Measurements from ENCODE around the gene TTLL11. TPM values are rescaled to one million over a fixed set of nuclear protein-coding genes. Genes with fewer than 3 reads are reported as not detected.

Gene TTLL11
- total RNA-seq, 4 donors from 2014 or later = 3.0 to 9.9 (median 7.4) TPM

DNA sequence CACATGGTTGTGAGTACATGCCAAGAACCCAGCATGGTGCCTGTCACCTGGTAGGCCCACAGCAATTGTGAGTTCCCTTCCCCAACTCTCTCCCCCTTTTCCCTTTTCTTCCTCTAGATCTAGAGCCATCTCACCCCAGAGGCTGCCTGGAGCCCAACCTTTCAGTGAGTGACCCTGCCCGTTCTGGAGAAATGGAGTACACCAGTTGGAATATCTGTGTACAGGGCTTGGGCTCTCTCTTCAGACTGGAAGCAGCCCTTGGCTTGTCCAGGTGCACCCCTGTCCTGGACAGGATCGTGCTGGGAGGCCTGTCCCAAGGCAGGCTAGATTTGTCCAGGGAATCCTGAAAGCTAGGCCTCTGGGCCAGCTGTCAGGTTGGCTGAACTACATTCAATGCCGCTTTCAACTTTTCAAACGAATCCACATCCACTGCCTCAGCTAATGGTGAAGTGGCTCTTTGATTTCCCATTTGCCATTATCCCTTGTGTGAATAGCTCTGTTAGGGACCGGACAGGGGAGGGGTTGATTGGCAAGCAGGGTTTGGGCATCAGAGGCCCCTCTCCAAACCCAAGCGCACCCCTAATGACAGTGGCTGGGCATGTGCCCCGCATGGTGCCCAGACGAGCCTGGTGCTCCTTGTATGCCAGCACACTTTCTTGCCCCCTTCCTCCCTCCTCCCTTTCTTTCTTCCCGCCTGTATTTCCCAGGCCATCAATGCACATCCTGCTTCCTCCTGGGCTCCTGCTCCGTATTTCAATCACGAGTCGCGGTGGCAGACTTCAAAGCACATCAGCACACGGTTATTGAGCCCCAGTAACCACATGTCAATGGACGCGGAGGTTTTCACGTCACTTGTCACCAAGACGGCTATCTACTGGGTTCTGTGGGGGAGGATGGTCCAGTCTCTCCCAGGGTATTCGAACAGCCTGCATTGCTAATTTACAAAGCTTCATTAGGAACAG, 230.5 kb downstream of the TTLL11 start:
- H3K27ac ChIP-seq = no peak overlapping the region
- no peaks in the 10 kb centered on the region for H3K4me1 ChIP-seq
- DNase-seq = peak in 1 of 3 donors; percentile 6
- no peak overlapping the region for H3K4me3 ChIP-seq
- no peaks in the 10 kb centered on the region for H3K27me3 ChIP-seq
- TF ChIP-seq POLR2A (IDR thresholded peaks at IDR 0.05) (no peak), CTCF (IDR thresholded peaks at IDR 0.05) (no peak)
- no peaks in the 10 kb centered on the region for H3K36me3 ChIP-seq
- no peaks in the 10 kb centered on the region for H3K9me3 ChIP-seq

DNA sequence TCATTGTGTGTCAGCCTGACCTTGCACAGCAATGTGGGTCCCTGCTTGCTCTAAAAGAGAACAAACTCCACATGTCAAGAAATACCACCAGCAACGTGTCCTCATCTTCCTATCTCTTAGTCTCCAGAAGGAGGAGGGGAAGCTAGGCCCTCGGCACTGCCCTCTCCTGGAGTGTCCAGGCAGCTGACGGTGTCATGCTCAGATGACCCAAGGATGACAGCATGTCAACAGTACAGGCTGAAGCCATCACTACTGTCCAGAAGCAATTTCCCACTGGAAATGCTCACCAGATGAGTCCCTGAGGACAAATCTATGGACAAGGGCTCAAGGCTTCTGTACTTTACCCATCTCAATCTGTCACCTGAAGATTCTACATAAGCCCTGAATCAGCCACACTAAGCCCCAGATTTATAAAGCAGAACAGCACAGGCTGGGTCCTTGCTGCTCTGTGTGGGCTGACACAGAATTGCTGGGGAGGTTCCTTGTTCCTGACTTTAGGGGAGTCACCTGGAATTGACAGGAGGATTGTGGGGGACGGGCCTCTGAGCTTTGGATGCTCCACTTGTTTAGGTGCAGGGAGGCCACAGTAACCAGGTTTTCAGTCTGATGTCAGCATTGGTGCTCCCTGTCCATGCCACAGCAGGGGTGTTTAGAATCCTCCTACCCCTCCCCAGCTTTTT, 231.5 kb downstream of the TTLL11 start:
- TF ChIP-seq CTCF (IDR thresholded peaks at IDR 0.05) (peak in 4 of 6 experiments; percentile 13 to 52 (median 44)), POLR2A (IDR thresholded peaks at IDR 0.05) (no peak)

GRCh38 chr9:121860744-121861143, 232.4 kb downstream of the TTLL11 start:
- Histone ChIP-seq H3K27me3 (no peaks in the 10 kb centered on the region), H3K9me3 (no peaks in the 10 kb centered on the region), H3K27ac (no peak overlapping the region), H3K4me3 (no peak overlapping the region), H3K36me3 (no peaks in the 10 kb centered on the region), H3K4me1 (no peaks in the 10 kb centered on the region)
- DNase-seq = no peak
- TF ChIP-seq CTCF (IDR thresholded peaks at IDR 0.05) (no peak), POLR2A (IDR thresholded peaks at IDR 0.05) (no peak)

More for the DNA sequence above, 231.5 kb downstream of the TTLL11 start:
- no peaks in the 10 kb centered on the region for H3K9me3 ChIP-seq
- no peak overlapping the region for H3K4me3 ChIP-seq
- H3K36me3 ChIP-seq = no peaks in the 10 kb centered on the region
- H3K4me1 ChIP-seq = no peaks in the 10 kb centered on the region
- peak in 1 of 3 donors; percentile 52 for DNase-seq
- no peak overlapping the region for H3K27ac ChIP-seq
- H3K27me3 ChIP-seq = no peaks in the 10 kb centered on the region

DNA sequence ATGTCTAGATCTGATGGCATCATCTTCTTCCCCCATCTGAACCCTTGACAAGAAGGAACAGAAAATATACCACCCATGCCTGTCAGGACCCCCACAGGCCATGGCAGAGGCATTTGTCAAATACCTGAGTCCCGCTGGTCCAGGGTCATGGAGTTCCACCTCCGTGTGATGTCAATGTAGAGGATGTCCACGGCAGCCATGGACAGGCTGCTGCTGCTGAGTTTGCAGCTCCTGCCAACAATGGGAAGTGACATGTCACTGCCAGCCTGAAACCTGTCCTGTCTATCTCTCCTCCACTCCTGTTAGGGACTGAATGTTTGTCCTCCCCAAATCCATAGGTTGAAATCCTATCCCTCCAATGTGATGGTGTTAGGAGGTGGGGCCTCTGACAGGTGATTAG, 232.9 kb downstream of the TTLL11 start:
- no peak overlapping the region for H3K27ac ChIP-seq

GRCh38 chr9:121859646-121860045, 233.5 kb downstream of the TTLL11 start:
- Histone ChIP-seq H3K4me1 (no peaks in the 10 kb centered on the region), H3K36me3 (no peaks in the 10 kb centered on the region), H3K4me3 (no peak overlapping the region), H3K27me3 (no peaks in the 10 kb centered on the region), H3K9me3 (no peaks in the 10 kb centered on the region), H3K27ac (no peak overlapping the region)
- no peak for TF ChIP-seq CTCF (IDR thresholded peaks at IDR 0.05)
- no peak for DNase-seq

More for the DNA sequence above, 232.9 kb downstream of the TTLL11 start:
- Histone ChIP-seq H3K27me3 (no peaks in the 10 kb centered on the region), H3K36me3 (no peaks in the 10 kb centered on the region), H3K4me1 (no peaks in the 10 kb centered on the region), H3K4me3 (no peak overlapping the region), H3K9me3 (no peaks in the 10 kb centered on the region)
- TF ChIP-seq POLR2A (IDR thresholded peaks at IDR 0.05) = no peak
- no peak for TF ChIP-seq CTCF (IDR thresholded peaks at IDR 0.05)
- DNase-seq = no peak

Measured in Peyer's patch (tissue), 4 donors.